ENCODE data around the gene DPH1.

The DPH1 gene

DNA sequence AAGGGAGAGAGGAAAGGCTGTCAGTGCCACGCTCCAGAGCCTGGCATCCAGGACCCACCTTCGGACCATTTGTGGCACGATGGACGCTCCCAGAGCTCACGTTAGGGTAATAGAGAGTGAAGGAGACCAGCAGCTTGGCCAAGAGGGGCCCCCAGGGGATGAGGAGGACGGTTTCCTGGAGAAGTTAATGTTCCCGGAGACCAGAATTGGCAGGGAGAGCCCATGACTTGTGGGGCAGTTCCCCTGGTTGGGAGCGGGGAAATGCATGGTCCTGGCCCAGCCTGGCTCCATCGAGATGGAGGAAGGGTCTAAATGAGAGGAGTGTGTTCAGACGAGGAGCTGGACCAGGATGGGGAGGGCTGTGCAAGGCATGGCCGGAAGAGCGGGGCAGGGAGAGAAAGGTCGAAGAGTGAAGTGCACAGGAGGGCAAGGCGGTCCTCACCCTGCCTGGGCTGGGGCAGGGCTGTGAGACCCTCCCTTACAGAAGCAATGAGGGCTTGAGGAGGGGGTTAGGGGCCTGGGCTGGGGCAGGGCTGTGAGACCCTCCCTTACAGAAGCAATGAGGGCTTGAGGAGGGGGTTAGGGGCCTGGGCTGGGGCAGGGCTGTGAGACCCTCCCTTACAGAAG is 22.1 kb downstream of the DPH1 start:
- DNase-seq: no peak

DNA sequence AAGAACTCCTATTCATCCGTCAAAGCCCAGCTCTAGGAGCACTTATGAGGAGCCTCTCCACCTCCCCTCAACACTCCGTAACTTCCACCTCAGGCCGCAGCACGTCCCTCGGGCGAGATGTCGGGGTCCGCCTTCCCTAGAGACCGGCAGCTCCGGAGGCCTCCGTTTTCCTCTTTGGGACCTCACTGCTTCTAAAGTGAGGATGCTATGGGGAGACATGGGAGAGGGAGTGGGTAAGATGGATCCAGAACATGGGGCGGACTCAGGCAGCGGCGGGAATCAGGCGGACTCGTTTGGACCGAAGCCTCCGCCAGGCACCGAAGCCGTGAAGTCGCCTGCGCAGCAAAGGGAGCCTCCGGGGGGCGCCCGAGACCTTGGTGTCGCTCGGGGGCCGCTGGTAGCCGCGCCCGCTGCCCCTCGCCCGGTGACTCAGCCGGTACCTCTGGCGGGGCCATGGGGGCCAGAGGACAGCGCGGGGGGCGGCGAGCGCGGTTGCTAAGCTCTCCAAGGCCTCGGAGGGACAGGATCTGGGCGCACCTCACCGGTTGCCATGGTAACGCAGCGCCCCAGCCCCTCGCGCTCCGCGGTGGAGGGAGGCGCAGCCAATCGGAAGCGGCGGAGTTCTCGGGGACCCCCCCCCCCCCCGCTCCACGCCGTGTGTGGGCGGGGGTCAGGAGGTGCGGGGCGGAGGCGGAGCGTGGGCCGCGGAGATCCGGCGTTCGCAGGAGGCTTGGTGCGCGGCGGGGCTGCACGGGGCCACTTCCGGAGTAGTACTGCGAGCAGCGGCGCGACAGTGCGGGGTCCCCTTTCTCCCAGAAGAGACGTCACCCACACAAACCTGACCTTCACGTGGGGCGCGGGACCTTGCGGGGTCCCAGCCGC is 23.7 kb downstream of the DPH1 start:
- DNase-seq: peak; percentile 80

DNA sequence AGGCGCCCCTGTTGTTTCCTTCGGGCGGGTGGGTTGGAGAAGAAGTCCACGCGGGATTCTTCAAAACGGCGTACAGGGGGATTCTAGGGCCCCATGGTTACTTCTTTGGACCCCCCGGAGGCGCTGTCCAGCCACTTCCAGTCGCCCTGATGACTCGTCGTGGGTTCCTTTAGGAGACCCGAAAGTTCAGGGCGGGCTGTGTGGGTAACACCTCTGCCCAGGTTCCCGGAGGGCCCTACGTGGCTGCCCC is 24.2 kb downstream of the DPH1 start:
- no peak for DNase-seq

DNA sequence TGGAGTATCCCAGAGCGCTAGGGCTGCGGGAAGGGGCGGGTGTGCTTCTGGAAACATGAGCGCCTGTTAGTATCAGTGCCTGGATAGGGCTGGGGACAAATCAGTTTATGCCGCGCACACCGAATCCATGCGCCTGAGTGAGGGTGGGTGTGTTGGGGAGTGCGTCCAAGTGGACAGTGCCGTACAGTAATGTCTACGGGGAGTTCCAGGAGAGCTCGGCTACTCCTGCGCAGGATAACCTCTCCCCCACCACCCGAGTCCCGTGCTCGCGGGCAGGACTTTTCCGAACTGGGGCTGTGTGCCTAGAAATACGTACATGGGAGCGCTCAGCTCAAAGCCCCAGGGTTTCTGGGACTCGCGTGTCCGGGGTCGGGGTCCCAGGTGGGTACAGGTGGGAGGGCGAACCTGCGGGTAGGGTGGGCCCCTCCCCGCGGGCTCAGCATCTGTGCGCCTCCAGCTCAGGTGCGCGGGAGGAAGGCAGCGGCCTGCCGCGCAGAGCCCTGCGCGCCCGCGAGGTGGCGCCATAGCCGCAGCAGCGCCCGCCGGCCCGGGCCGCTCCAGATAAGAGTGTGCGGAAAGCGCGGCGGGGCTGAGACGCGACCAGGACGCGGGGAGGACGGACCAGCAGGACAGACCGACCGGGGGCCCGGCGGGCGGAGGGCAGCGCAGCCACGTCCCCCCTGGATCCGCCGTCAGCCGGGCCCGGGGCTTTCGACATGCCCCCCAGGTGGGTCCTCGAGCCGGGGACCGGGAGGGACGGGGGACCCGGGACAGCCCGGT is 24.7 kb downstream of the DPH1 start, which contains the start of gene HIC1:
HIC1 (plus strand) TSS at position 592 of the 780 bp plus-strand sequence. CDS start 1,588 bp downstream, outside the sequence.
- peak; percentile 67 for DNase-seq

DNA sequence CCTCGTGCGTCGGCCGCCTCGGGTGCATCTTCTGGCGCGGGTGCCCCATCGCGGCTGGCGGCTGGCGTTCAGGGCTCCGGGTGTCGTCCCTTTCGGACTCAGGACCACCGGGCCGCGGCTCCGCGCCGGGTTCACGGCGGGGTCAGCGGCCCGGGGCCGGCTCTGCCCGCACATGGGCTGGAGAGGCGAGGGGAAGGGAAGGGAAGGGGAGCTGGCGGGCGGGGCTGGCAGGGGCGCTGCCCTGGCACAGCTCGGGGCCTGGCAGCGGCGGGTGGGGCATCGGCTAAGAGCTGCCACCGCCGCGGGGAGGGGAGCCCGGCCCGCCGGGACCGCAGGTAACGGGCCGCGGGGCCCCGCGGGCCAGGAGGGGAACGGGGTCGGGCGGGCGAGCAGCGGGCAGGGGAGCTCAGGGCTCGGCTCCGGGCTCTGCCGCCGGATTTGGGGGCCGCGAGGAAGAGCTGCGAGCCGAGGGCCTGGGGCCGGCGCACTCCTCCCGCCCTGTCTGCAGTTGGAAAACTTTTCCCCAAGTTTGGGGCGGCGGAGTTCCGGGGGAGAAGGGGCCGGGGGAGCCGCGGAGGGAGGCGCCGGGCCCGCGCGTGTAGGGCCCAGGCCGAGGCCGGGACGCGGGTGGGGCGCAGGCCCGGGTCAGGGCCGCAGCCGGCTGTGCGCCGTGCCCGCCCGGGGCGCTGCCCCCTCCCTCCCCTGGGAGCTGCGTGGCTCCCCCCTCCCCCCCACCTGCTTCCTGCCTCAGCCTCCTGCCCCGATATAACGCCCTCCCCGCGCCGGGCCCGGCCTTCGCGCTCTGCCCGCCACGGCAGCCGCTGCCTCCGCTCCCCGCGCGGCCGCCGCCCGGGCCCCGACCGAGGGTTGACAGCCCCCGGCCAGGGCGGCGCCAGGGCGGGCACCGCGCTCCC is 25.6 kb downstream of the DPH1 start:
- peak; percentile 19 for DNase-seq

DNA sequence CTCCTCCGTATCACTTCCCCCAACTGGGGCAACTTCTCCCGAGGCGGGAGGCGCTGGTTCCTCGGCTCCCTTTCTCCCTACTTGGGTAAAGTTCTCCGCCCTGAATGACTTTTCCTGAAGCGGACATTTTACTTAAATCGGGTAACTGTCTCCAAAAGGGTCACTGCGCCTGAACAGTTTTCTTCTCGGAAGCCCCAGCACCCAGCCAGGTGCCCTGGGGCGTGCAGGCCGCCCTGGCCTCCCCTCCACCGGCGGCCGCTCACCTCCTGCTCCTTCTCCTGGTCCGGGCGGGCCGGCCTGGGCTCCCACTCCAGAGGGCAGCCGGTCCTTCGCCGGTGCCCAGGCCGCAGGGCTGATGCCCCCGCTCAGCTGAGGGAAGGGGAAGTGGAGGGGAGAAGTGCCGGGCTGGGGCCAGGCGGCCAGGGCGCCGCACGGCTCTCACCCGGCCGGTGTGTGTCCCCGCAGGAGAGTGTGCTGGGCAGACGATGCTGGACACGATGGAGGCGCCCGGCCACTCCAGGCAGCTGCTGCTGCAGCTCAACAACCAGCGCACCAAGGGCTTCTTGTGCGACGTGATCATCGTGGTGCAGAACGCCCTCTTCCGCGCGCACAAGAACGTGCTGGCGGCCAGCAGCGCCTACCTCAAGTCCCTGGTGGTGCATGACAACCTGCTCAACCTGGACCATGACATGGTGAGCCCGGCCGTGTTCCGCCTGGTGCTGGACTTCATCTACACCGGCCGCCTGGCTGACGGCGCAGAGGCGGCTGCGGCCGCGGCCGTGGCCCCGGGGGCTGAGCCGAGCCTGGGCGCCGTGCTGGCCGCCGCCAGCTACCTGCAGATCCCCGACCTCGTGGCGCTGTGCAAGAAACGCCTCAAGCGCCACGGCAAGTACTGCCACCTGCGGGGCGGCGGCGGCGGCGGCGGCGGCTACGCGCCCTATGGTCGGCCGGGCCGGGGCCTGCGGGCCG is 26.5 kb downstream of the DPH1 start:
- DNase-seq: peak; percentile 46

DNA sequence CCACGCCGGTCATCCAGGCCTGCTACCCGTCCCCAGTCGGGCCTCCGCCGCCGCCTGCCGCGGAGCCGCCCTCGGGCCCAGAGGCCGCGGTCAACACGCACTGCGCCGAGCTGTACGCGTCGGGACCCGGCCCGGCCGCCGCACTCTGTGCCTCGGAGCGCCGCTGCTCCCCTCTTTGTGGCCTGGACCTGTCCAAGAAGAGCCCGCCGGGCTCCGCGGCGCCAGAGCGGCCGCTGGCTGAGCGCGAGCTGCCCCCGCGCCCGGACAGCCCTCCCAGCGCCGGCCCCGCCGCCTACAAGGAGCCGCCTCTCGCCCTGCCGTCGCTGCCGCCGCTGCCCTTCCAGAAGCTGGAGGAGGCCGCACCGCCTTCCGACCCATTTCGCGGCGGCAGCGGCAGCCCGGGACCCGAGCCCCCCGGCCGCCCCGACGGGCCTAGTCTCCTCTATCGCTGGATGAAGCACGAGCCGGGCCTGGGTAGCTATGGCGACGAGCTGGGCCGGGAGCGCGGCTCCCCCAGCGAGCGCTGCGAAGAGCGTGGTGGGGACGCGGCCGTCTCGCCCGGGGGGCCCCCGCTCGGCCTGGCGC is 27.3 kb downstream of the DPH1 start:
- no peak for DNase-seq

DNA sequence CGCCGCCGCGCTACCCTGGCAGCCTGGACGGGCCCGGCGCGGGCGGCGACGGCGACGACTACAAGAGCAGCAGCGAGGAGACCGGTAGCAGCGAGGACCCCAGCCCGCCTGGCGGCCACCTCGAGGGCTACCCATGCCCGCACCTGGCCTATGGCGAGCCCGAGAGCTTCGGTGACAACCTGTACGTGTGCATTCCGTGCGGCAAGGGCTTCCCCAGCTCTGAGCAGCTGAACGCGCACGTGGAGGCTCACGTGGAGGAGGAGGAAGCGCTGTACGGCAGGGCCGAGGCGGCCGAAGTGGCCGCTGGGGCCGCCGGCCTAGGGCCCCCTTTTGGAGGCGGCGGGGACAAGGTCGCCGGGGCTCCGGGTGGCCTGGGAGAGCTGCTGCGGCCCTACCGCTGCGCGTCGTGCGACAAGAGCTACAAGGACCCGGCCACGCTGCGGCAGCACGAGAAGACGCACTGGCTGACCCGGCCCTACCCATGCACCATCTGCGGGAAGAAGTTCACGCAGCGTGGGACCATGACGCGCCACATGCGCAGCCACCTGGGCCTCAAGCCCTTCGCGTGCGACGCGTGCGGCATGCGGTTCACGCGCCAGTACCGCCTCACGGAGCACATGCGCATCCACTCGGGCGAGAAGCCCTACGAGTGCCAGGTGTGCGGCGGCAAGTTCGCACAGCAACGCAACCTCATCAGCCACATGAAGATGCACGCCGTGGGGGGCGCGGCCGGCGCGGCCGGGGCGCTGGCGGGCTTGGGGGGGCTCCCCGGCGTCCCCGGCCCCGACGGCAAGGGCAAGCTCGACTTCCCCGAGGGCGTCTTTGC is 28.0 kb downstream of the DPH1 start:
- DNase-seq: no peak

DNA sequence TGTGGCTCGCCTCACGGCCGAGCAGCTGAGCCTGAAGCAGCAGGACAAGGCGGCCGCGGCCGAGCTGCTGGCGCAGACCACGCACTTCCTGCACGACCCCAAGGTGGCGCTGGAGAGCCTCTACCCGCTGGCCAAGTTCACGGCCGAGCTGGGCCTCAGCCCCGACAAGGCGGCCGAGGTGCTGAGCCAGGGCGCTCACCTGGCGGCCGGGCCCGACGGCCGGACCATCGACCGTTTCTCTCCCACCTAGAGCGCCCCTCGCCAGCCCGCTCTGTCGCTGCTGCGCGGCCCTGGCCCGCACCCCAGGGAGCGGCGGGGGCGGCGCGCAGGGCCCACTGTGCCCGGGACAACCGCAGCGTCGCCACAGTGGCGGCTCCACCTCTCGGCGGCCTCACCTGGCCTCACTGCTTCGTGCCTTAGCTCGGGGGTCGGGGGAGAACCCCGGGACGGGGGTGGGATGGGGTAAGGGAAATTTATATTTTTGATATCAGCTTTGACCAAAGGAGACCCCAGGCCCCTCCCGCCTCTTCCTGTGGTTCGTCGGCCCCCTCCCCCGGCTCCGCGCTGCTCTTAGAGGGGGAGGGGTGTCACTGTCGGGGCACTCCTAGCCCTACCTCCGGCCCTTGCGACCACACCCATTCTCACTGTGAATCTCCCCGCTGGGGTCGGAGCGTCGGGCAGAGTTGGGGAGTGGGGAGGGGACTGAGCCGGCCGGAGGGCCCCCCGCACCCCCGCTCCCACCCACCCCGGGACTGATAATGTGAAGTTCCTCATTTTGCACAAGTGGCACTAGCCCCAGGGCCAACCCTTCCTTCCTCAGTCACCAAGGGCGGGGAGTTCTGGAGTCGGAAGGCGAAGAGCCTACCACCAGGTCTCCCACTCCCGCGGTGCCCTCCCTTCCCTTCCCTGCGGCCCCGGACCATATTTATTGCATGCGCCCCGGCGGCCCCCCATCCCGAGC is 28.9 kb downstream of the DPH1 start:
- DNase-seq: peak; percentile 43

DNA sequence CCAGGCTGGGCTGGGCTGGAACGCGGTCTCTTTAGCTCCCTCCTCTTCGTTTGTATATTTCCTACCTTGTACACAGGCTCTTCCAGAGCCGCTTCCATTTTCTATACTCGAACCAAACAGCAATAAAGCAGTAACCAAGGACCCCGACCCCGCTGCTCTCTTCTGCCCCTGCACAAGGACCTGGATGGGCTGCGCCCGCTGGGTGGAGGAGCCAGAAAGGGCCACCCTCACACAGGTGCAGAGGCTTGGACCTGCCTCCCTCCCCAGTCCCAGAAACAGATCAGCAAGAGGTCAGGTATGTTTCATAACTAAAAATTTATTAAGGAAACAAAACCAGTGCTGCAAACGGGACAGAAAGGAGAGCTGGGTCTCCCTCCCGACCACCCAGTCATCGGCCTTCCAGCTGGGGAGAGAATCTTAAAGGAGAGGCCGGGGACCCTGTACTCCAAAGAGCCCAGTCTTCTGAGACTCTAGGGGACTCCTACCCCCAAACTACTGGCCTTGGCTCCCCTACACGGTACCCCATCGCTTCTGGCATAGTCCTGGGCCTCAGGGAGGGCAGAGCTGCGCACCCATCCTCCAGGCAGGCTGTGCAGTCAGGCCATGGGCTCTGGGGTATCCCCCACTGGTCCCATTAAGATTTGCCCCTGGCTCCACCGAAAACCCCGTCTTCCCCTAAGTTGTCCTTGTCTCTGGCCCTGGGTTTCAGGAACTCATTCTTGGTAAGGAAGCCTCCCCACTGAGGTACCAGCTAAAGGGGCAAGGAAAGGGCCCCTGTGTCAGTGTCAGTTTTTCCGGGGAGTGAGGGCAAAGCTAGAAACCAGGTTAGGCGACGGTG is 29.8 kb downstream of the DPH1 start:
- no peak for DNase-seq

DNA sequence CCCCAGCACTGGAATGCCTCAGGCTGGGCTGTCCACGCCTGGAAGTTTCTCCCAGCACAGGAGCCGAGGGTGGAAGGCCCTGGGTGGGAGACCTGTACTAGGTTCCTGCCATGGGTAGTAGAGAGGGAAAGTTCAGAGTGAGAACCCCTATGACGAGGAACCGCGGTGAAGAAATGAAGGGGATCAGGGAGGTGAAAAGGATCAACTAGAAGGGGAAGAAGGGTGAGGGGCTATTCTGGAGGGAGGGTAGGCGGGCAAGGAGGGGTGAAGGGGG is 30.4 kb downstream of the DPH1 start:
- DNase-seq: no peak

DNA sequence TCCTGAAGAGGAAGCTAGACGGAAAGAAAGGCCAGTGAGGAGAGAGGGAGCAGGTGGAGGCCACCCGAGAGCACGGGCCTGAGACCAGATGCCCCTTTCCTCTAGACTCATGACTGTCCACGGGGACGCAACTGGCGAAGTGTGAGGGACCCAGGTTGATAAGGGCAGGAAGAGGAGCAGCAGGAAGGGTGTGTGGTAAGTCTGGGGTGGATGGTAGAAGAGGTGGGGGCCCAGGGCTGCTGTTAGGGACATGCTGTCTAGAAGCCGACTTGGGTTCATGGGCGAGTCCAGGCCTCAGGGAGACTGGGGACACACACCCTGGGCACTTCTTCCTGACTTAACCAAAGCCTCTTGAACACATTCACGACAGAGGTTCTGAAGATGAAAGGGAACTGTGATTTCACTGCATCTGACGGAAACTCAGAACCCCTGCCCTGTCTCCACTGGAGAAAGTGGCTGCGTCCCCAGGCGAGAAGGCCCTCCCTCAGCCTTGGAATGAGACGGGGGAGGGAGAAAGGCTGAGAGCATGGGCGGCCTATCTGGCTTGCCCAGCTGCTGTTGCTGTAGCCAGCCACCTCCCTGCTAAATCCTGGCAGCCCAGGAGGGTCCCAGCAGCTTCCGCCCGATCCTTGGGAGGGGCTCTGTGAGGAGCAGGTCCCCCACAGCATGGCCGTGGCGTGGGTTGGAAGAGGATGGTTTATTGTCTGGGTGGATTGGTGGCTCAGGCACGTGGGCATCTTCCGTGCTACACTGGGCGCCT is 30.9 kb downstream of the DPH1 start:
- no peak for DNase-seq

DNA sequence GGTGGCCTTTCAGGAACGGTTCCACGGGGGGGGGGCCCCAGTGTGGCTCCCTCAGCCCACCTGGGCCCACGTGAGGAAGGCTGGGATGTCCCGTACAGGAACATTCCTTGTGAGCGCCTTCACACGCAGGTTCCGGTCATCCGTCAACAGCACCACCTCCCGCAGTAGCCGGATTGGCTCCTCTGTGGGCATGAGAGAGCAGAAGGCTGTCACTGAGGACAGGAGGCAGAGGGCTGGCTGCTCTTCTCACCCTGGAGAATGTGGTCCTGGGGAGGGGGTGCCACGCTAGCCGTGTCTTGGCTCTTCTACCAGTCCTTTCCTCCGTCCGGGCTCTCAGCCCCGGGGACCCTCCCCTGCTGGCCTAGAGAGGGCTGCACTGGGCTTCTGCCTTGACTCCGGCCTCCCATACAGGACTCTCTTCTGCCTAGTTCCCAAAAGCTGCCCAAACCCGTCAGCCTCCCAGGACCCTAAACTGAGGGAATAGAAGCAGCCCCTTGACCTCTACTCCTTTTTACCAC is 31.5 kb downstream of the DPH1 start:
- no peak for DNase-seq

DNA sequence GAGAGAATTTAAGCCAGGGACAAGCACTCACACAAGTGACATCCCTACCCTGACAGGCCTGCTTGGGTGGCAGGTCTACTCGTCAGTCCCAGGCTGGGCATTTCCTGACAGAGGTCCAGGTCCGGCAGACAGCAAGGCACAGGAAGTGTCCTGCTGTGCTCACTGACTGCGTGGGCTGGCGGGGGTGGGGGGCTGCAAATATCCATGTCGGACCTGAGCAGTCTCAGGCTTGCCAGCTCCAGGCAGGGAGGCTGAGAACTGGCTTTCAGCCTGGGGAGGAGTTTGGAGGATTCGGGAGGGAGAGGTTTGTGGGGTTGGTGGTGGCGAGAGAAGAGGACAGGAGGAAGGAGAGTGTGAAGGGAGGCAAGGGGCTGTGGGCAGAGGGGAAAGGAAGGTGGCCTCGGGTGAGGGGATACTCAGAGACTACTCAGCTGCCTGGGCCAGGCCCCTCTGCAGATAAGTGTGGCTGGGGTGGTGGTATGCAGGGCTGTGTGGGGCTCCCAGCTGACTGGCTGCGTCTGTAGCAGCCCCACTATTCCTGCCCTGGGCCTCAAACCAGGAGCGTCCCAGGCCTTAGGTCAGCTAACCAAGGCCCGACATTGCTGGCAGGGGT is 32.7 kb downstream of the DPH1 start:
- DNase-seq: no peak

DNA sequence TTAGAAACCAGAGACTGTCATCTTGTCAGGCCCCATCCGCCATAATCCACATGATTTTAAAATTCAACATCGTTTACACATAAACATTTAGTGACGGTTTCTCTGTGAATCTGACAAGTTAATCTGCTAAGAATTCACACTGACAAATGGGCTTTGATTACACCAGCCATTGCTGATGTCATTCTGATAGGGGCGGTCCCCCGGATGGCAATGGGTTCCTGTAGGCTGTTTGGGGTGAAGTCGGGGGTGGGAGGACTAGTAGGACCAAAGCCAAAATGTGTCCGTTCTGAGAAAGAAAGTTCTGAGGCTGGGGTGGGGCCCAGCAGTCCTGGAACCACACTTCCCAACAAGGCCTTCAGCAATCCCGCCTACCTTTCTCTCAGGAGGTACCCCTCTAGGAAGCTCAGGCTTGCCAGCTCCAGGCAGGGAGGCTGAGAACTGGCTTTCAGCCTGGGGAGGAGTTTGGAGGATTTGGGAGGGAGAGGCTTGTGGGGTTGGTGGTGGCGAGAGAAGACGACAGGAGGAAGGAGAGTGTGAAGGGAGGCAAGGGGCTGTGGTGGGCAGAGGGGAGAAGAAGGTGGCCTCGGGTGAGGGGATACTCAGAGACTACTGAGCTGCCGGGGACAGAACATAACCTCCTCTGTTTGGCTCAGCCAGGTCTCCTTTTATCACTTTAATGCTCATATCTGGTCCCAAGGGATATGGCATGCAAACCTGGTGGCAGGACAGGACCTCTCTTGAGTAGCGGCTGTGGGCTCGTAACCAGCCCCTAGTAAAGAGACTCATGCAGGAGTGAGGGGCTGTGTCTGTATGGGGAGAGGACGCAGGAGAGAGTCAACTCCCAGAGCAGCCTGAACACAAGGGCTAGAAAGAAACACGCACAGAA is 33.6 kb downstream of the DPH1 start:
- DNase-seq: no peak

DNA sequence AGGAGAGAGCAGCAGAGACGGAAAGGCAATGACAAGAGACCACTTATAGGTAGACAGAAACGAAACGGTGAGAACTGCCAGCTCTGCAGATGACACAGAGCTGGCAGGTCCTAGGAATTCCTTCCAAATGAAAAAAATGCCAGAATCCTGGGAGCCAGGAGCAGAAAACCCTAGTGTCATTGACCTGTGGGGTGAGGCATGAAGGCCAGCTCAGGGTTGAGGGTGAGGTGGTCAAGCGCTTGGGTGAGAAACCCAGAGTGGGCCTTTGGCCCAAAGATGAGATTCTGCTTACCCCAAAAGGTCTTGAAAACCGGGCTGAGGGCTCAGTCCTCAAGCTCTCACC is 34.2 kb downstream of the DPH1 start:
- no peak for DNase-seq
